BLaER1 (cell line): ENCODE measurements around the gene ROR1.
"Not testable (repeated sequence)": the region's sequence is repeated elsewhere in the genome, so short reads cannot be mapped to it uniquely, and the experiment has no call there.

Experiments used
- H3K27ac ChIP-seq: shearing (Covaris generic); formaldehyde crosslinking; 2 replicates; pipeline ENCODE4 v1.8.1; 2022
- H3K27me3 ChIP-seq: shearing (Covaris generic); formaldehyde crosslinking; 2 replicates; pipeline ENCODE4 v1.8.1; 2022
- H3K36me3 ChIP-seq: shearing (Covaris generic); formaldehyde crosslinking; 2 replicates; pipeline ENCODE4 v1.8.1; 2022
- H3K4me1 ChIP-seq: shearing (Covaris generic); formaldehyde crosslinking; 2 replicates; pipeline ENCODE4 v1.8.1; 2022
- H3K4me2 ChIP-seq: shearing (Covaris generic); formaldehyde crosslinking; 2 replicates; pipeline ENCODE4 v1.8.1; 2022
- H3K4me3 ChIP-seq: shearing (Covaris generic); formaldehyde crosslinking; 2 replicates; pipeline ENCODE4 v1.8.1; 2022
- H3K9ac ChIP-seq: shearing (Covaris generic); formaldehyde crosslinking; 2 replicates; pipeline ENCODE4 v1.8.1; 2022
- H3K9me3 ChIP-seq: shearing (Covaris generic); formaldehyde crosslinking; 2 replicates; pipeline ENCODE4 v1.8.1; 2022
- H4K20me1 ChIP-seq: shearing (Covaris generic); formaldehyde crosslinking; 2 replicates; pipeline ENCODE4 v1.8.1; 2022
- Cebpa-rat ChIP-seq: shearing (Covaris generic); IDR thresholded peaks from 2 replicates; pipeline ENCODE4 v1.8.1; 2022

The ROR1 gene

GRCh38 chr1:63817700-63818099 lies 43.9 kb downstream of the ROR1 start:
- Histone ChIP-seq H3K27me3 (no peaks in the 10 kb centered on the region), H4K20me1 (no peaks in the 10 kb centered on the region), H3K4me1 (peaks cover 19% of the 10 kb centered on the region; the same call in 1 of the 2 replicates), H3K27ac (no peak overlapping the region), H3K36me3 (0 out of 2 replicates have a peak, but pooled peaks cover 3% of the 10 kb centered on the region), H3K9me3 (peaks cover 18% of the 10 kb centered on the region), H3K9ac (no peak overlapping the region), H3K4me3 (no peak overlapping the region), H3K4me2 (peak overlapping the region; percentile 28)
- TF ChIP-seq Cebpa-rat: no peak

GRCh38 chr1:63818567-63819325 lies 44.9 kb downstream of the ROR1 start:
- no peak overlapping the region for H3K4me2 ChIP-seq
- peaks cover 18% of the 10 kb centered on the region for H3K9me3 ChIP-seq
- H4K20me1 ChIP-seq: no peaks in the 10 kb centered on the region
- no peak for TF ChIP-seq Cebpa-rat
- peaks cover 26% of the 10 kb centered on the region; the same call in 1 of the 2 replicates for H3K4me1 ChIP-seq
- H3K36me3 ChIP-seq: 0 out of 2 replicates have a peak, but pooled peaks cover 3% of the 10 kb centered on the region
- H3K27me3 ChIP-seq: no peaks in the 10 kb centered on the region
- H3K4me3 ChIP-seq: no peak overlapping the region
- no peak overlapping the region for H3K9ac ChIP-seq
- H3K27ac ChIP-seq: no peak overlapping the region

GRCh38 chr1:63819795-63820194 lies 46.0 kb downstream of the ROR1 start:
- H3K27me3 ChIP-seq: no peaks in the 10 kb centered on the region
- peaks cover 16% of the 10 kb centered on the region for H3K9me3 ChIP-seq
- H4K20me1 ChIP-seq: no peaks in the 10 kb centered on the region
- H3K27ac ChIP-seq: no peak overlapping the region
- H3K4me1 ChIP-seq: peaks cover 33% of the 10 kb centered on the region; the same call in 1 of the 2 replicates
- no peak overlapping the region for H3K9ac ChIP-seq
- no peak overlapping the region for H3K4me3 ChIP-seq
- no peak overlapping the region for H3K4me2 ChIP-seq
- H3K36me3 ChIP-seq: 0 out of 2 replicates have a peak, but pooled peaks cover 3% of the 10 kb centered on the region
- TF ChIP-seq Cebpa-rat: no peak

GRCh38 chr1:63821091-63822005 lies 47.5 kb downstream of the ROR1 start:
- Histone ChIP-seq H3K27ac (no peak overlapping the region), H3K4me1 (peaks cover 33% of the 10 kb centered on the region; the same call in 1 of the 2 replicates), H3K4me2 (peak overlapping the region; percentile 9; the same call in 1 of the 2 replicates), H3K27me3 (no peaks in the 10 kb centered on the region), H3K4me3 (no peak overlapping the region), H3K9ac (no peak overlapping the region), H3K36me3 (no peaks in the 10 kb centered on the region), H3K9me3 (peaks cover 12% of the 10 kb centered on the region), H4K20me1 (no peaks in the 10 kb centered on the region)
- no peak for TF ChIP-seq Cebpa-rat

GRCh38 chr1:63822540-63822939 lies 48.7 kb downstream of the ROR1 start:
- Histone ChIP-seq H3K4me2 (no peak overlapping the region), H3K4me1 (peaks cover 35% of the 10 kb centered on the region), H3K4me3 (no peak overlapping the region), H3K9ac (no peak overlapping the region), H3K36me3 (no peaks in the 10 kb centered on the region), H4K20me1 (no peaks in the 10 kb centered on the region), H3K27me3 (no peaks in the 10 kb centered on the region), H3K27ac (no peak overlapping the region), H3K9me3 (peaks cover 10% of the 10 kb centered on the region)
- no peak; the same call in 1 of the 2 replicates for TF ChIP-seq Cebpa-rat

- H3K27ac ChIP-seq: no peak overlapping the region
- no peak for TF ChIP-seq Cebpa-rat
- no peaks in the 10 kb centered on the region for H4K20me1 ChIP-seq
Measured at GRCh38 chr1:63824451-63824850, 50.6 kb downstream of the ROR1 start.

GRCh38 chr1:63825111-63825510 lies 51.3 kb downstream of the ROR1 start:
- Histone ChIP-seq H3K4me2 (no peak overlapping the region), H3K9me3 (peaks cover 13% of the 10 kb centered on the region), H3K4me1 (peaks cover 60% of the 10 kb centered on the region), H3K36me3 (no peaks in the 10 kb centered on the region), H3K27me3 (no peaks in the 10 kb centered on the region), H3K9ac (no peak overlapping the region), H4K20me1 (no peaks in the 10 kb centered on the region), H3K27ac (no peak overlapping the region), H3K4me3 (no peak overlapping the region)
- TF ChIP-seq Cebpa-rat: no peak

More at GRCh38 chr1:63824451-63824850, 50.6 kb downstream of the ROR1 start:
- Histone ChIP-seq H3K27me3 (no peaks in the 10 kb centered on the region), H3K4me1 (peaks cover 53% of the 10 kb centered on the region), H3K36me3 (no peaks in the 10 kb centered on the region), H3K4me2 (no peak overlapping the region), H3K9me3 (peaks cover 10% of the 10 kb centered on the region), H3K9ac (no peak overlapping the region), H3K4me3 (no peak overlapping the region)

- not testable (repeated sequence) for H4K20me1 ChIP-seq, H3K36me3 ChIP-seq, H3K9ac ChIP-seq, H3K27ac ChIP-seq, H3K27me3 ChIP-seq, H3K4me3 ChIP-seq
- Histone ChIP-seq H3K4me2 (peak overlapping the region; percentile 73; the same call in 1 of the 2 replicates), H3K9me3 (peaks cover 17% of the 10 kb centered on the region), H3K4me1 (peaks cover 62% of the 10 kb centered on the region)
Measured at GRCh38 chr1:63826246-63826861, 52.5 kb downstream of the ROR1 start.

GRCh38 chr1:63827411-63828321 lies 53.8 kb downstream of the ROR1 start:
- Histone ChIP-seq H3K36me3 (no peaks in the 10 kb centered on the region), H3K4me1 (peaks cover 70% of the 10 kb centered on the region), H3K4me2 (peak overlapping the region; percentile 73), H3K9ac (0 out of 2 replicates have a peak overlapping the region, but pooled peaks have one; percentile 8), H3K9me3 (peaks cover 17% of the 10 kb centered on the region), H3K27me3 (no peaks in the 10 kb centered on the region), H3K27ac (peak overlapping the region; percentile 68), H4K20me1 (no peaks in the 10 kb centered on the region), H3K4me3 (no peak overlapping the region; the same call in 1 of the 2 replicates)
- no peak for TF ChIP-seq Cebpa-rat
